T-cell (primary cell): Measurements from ENCODE around the gene COG5. TPM values are rescaled to one million over a fixed set of nuclear protein-coding genes. Genes with fewer than 3 reads are reported as not detected.

Experiments
- ATAC-seq, 4 experiments: fragments of 200-7000 bp in 3 of 4; fragments of 150-1000 bp in 1 of 4; cut with Tn5 transposase; replicated peaks in 1 of 4; 1 replicate in 3 of 4; 2 replicates in 1 of 4; pipeline ENCODE4 v1.10.0; 2021; ENCODE audit warnings: moderate library complexity in 3 of 4, mild to moderate bottlenecking in 2 of 4, moderate number of reproducible peaks in 1 of 4
- CTCF ChIA-PET, 2 donors: fragments of 300-600 bp; sonication (Branson Sonifier 250); formaldehyde crosslinking; loops; one replicate each; lab custom pipeline; 2022; ENCODE audit warnings: antibody characterized with exemption in 2 of 2; lab: Charles Lee
- POLR2A ChIA-PET, 2 donors: fragments of 300-600 bp; sonication (Branson Sonifier 250); formaldehyde crosslinking; loops; one replicate each; lab custom pipeline; 2022; ENCODE audit warnings: antibody characterized with exemption in 2 of 2; lab: Charles Lee
- DNase-seq, 35 experiments: peaks; one replicate each; pipeline versions ENCODE4 v3.0.0 to v3.0.0-alpha.2; 2013 to 2023
- H3K27ac ChIP-seq: one replicate; pipeline ENCODE4 v1.5.1; 2013; ENCODE audit warnings: low read length
- H3K27me3 ChIP-seq, 2 experiments: replicated peaks in 1 of 2; 1 replicate in 1 of 2; 2 replicates in 1 of 2; pipeline versions ENCODE4 v1.6.1 to v1.7.0; 2013; ENCODE audit warnings: low read length in 1 of 2, mixed read lengths in 1 of 2; ENCODE audit not compliant: control insufficient read depth in 2 of 2, insufficient read depth in 2 of 2; ENCODE audit errors: extremely low read depth in 1 of 2
- H3K36me3 ChIP-seq, 2 donors: 1 replicate in 1 of 2; 2 replicates in 1 of 2; pipeline versions ENCODE4 v1.6.1 to v1.7.0; 2013; ENCODE audit warnings: low read length in 1 of 2; ENCODE audit not compliant: control insufficient read depth in 2 of 2, insufficient read depth in 1 of 2; ENCODE audit errors: extremely low read depth in 1 of 2
- H3K4me1 ChIP-seq, 2 experiments: 1 replicate in 1 of 2; 2 replicates in 1 of 2; pipeline versions ENCODE4 v1.6.1 to v1.7.0; 2013; ENCODE audit warnings: low read length in 2 of 2, mixed read lengths in 1 of 2; ENCODE audit not compliant: insufficient read depth in 2 of 2, control insufficient read depth in 1 of 2; ENCODE audit errors: extremely low read depth in 1 of 2
- H3K4me3 ChIP-seq, 2 donors: 1 replicate in 1 of 2; 2 replicates in 1 of 2; pipeline versions ENCODE4 v1.5.1 to v1.7.0; 2013; ENCODE audit warnings: mild to moderate bottlenecking in 2 of 2, low read length in 1 of 2, moderate library complexity in 1 of 2; ENCODE audit not compliant: control insufficient read depth in 1 of 2; ENCODE audit errors: extremely low read depth in 1 of 2
- H3K9me3 ChIP-seq: 2 replicates; pipeline ENCODE4 v1.7.0; 2013
- H3K27ac Mint-ChIP-seq, 2 donors: one replicate each; pipeline ENCODE4 v1.8.0; 2020 to 2021; ENCODE audit warnings: mild to moderate bottlenecking in 2 of 2, mixed read lengths in 2 of 2
- H3K27me3 Mint-ChIP-seq, 2 donors: one replicate each; pipeline ENCODE4 v1.8.0; 2021 to 2022; ENCODE audit warnings: mixed read lengths in 2 of 2
- H3K36me3 Mint-ChIP-seq: one replicate; pipeline ENCODE4 v1.8.0; 2021; ENCODE audit warnings: mixed read lengths
- H3K4me1 Mint-ChIP-seq, 3 donors: one replicate each; pipeline ENCODE4 v1.8.0; 2020 to 2022; ENCODE audit warnings: mixed read lengths in 3 of 3, mild to moderate bottlenecking in 1 of 3
- H3K4me3 Mint-ChIP-seq, 3 donors: one replicate each; pipeline ENCODE4 v1.8.0; 2020 to 2022; ENCODE audit warnings: mild to moderate bottlenecking in 3 of 3, mixed read lengths in 3 of 3, moderate library complexity in 3 of 3
- H3K9me3 Mint-ChIP-seq, 3 donors: one replicate each; pipeline ENCODE4 v1.8.0; 2020 to 2022; ENCODE audit warnings: mixed read lengths in 3 of 3
- WGBS: methylation state at CpG from one replicate; pipeline ENCODE4 v1.1.5; 2013; ENCODE audit warnings: missing lambda C conversion rate; ENCODE audit not compliant: insufficient coverage; 5-methylcytosine and 5-hydroxymethylcytosine counted together
- total RNA-seq, 35 experiments: library from RNA in 6 of 35; stranded (reverse) in 6 of 35; fragments of 120-200 nt in 1 of 35; gene quantifications; one replicate each; pipeline versions ENCODE4 v1.2.1 to v1.2.4 and lab custom pipeline; 2013 to 2026

COG5 gene
- total RNA-seq, 5 donors from 2014 or later (not counting 1 experiment from before 2014, with no cell fraction given): 37.3 to 83.8 (median 55.4) TPM

DNA sequence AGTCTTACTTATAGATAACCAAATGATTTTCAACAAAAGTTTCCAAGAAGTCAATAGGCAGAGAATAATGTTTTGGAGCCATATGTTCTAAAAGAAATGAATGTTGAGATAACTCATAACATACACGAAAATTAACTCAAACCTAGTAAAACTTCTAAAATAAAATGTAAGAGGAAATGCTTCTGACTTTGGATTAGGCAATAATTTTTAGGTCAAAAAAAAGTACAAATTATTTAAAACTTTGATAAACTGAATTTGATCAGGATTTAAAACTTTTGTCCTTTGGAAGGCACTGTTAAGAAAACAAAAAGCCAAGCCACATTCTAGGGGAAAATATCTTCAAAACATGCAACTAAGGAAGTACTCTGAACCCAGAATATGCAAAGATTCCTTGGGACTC is 242.1 kb downstream of the COG5 start:
- H3K4me3 ChIP-seq: no peak overlapping the region
- peaks cover 55% of the 10 kb centered on the region for H3K36me3 Mint-ChIP-seq
- H3K27me3 Mint-ChIP-seq: no peaks in the 10 kb centered on the region
- peaks cover 0 to 4% (median 0%) of the 10 kb centered on the region in 3 donors for H3K4me1 Mint-ChIP-seq
- no peak for DNase-seq
- ChIA-PET POLR2A (no interaction called here), CTCF (no interaction called here)
- no peak for ATAC-seq
- no peak overlapping the region for H3K27ac Mint-ChIP-seq
- no peaks in the 10 kb centered on the region for H3K27me3 ChIP-seq
- H3K9me3 ChIP-seq: no peaks in the 10 kb centered on the region
- no CpG with 5 or more reads among the region's 1 CpG for WGBS
- no peak overlapping the region for H3K27ac ChIP-seq
- H3K4me3 Mint-ChIP-seq: no peak overlapping the region
- no peaks in the 10 kb centered on the region for H3K9me3 Mint-ChIP-seq
- H3K36me3 ChIP-seq: no peaks in the 10 kb centered on the region
- no peaks in the 10 kb centered on the region for H3K4me1 ChIP-seq

DNA sequence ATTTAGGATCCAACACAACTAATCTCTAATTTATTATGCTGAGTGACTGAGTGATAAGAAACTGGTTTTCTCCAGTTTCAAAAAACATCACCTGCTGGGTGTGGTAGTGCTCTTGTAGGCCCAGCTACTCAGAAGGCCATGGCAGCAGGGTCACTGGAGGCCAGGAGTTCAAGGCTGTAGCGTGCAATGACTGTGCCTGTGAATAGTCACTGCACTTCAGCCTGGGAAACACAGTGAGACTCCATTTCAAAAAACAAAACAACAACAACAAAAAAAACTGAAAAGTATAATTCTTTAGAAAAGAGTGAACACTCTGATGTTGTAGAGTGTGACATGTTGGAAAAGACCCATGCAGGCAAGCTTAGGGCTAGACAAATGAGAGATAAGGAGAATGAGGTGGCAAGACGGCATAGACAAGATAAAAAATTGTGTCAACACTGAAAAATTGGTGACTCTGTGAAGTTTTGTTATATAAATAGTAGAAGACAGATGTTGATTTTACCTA is 243.9 kb downstream of the COG5 start:
- no peaks in the 10 kb centered on the region for H3K36me3 ChIP-seq
- ChIA-PET CTCF (no interaction called here), POLR2A (no interaction called here)
- H3K27ac ChIP-seq: no peak overlapping the region
- no peaks in the 10 kb centered on the region for H3K27me3 ChIP-seq
- no peak for ATAC-seq
- Mint-ChIP-seq H3K36me3 (peaks cover 58% of the 10 kb centered on the region), H3K9me3 (no peaks in the 10 kb centered on the region), H3K4me3 (no peak overlapping the region), H3K27me3 (no peaks in the 10 kb centered on the region), H3K27ac (no peak overlapping the region), H3K4me1 (no peaks in the 10 kb centered on the region)
- no peak for DNase-seq
- H3K9me3 ChIP-seq: no peaks in the 10 kb centered on the region
- no peak overlapping the region for H3K4me3 ChIP-seq
- WGBS: 100% methylated on average over 1 of the region's 2 CpGs
- no peaks in the 10 kb centered on the region for H3K4me1 ChIP-seq

DNA sequence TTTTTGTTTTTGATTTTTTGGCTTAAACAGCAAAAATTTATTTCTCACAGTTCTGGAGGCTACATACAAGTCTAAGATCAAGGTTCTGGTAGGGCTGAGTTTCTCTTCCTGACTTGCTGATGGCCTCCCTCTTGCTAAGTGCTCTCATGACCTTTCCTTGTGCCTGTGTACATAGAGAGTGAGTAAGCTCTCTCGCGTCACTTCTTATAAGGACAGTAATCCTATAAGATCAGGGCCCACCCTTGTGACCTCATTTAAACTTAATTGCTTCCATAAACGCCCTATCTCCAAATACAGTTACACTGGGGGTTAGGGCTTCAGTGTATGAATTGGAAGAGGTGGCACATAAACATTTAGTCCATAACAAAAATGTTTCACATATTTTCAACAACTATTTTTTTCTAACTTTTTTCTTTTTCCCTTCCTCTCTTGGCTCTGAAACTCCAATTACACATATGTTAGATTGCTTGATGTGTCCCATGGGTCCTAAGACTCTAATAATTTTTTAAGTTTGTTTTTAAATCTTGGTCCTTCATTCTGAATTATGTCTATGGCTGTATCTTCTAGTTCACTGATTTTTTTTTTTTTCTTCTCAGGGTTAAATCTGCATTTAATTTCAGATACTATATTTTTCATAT is 245.1 kb downstream of the COG5 start:
- Mint-ChIP-seq H3K4me1 (no peaks in the 10 kb centered on the region), H3K9me3 (no peaks in the 10 kb centered on the region), H3K36me3 (peaks cover 59% of the 10 kb centered on the region), H3K27ac (no peak overlapping the region), H3K27me3 (no peaks in the 10 kb centered on the region), H3K4me3 (no peak overlapping the region)
- no peaks in the 10 kb centered on the region for H3K4me1 ChIP-seq
- CTCF ChIA-PET: no interaction called here
- WGBS: no CpG with 5 or more reads among the region's 3 CpGs
- H3K27me3 ChIP-seq: no peaks in the 10 kb centered on the region
- H3K4me3 ChIP-seq: no peak overlapping the region
- no peak for DNase-seq
- ATAC-seq: no peak
- POLR2A ChIA-PET: no interaction called here
- no peak overlapping the region for H3K27ac ChIP-seq
- no peaks in the 10 kb centered on the region for H3K9me3 ChIP-seq
- no peaks in the 10 kb centered on the region for H3K36me3 ChIP-seq

DNA sequence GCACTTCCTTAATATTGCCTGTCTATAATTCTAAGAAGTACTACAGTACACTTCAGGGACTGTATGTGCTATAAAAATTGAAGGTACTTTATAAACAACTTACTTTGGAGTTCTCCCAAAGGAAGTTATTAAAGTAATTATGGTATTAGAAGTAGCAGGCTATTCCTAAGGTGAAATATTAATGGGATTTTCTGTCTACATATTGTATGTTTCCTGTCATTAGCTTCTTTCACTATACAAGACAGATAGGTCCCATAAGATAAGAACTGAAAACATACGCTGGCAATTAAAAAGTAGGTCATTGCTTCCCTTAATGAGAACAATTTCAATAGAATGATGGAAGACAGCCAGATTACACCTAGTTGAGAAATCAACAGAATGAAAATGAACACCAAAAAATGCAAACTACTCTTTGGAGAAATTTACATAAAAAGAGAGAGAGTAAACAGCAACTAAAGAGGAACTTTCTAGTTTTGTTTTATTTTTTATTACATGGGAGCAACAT is 248.0 kb downstream of the COG5 start:
- H3K9me3 Mint-ChIP-seq: no peaks in the 10 kb centered on the region
- no peak overlapping the region for H3K4me3 Mint-ChIP-seq
- Histone ChIP-seq H3K4me1 (no peaks in the 10 kb centered on the region), H3K27me3 (no peaks in the 10 kb centered on the region), H3K27ac (no peak overlapping the region), H3K36me3 (no peaks in the 10 kb centered on the region), H3K4me3 (no peak overlapping the region), H3K9me3 (no peaks in the 10 kb centered on the region)
- no CpG with 5 or more reads among the region's 1 CpG for WGBS
- no peaks in the 10 kb centered on the region for H3K4me1 Mint-ChIP-seq
- ChIA-PET CTCF (no interaction called here), POLR2A (no interaction called here)
- H3K36me3 Mint-ChIP-seq: peaks cover 47% of the 10 kb centered on the region
- ATAC-seq (no peak), DNase-seq (no peak)
- H3K27ac Mint-ChIP-seq: no peak overlapping the region
- H3K27me3 Mint-ChIP-seq: no peaks in the 10 kb centered on the region

DNA sequence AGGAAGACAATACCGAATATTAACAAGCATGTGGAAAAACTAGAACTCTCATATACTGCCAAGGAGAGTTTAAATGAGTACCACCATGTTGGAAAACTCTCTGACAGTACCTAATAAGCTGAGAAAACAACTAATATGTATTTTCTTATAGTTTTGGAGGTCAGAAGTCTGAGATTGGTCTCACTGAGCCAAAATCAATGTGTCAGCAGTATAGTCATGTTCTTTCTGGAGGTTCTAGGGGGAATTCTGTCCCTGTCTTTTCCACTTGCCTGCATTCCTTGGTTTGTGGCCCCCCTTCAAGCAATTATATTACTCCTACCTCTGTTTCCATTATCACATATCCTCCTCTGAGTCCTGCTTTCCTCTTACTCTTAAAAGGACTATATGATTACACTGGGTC is 250.4 kb downstream of the COG5 start:
- no peak overlapping the region for H3K27ac ChIP-seq
- Mint-ChIP-seq H3K4me3 (no peak overlapping the region), H3K27me3 (no peaks in the 10 kb centered on the region), H3K27ac (no peak overlapping the region), H3K9me3 (no peaks in the 10 kb centered on the region), H3K36me3 (peaks cover 29% of the 10 kb centered on the region), H3K4me1 (no peaks in the 10 kb centered on the region)
- no peaks in the 10 kb centered on the region for H3K36me3 ChIP-seq
- ChIA-PET POLR2A (no interaction called here), CTCF (no interaction called here)
- H3K4me3 ChIP-seq: no peak overlapping the region
- no peaks in the 10 kb centered on the region for H3K4me1 ChIP-seq
- no peaks in the 10 kb centered on the region for H3K27me3 ChIP-seq
- no CpG with 5 or more reads among the region's 1 CpG for WGBS
- DNase-seq (no peak), ATAC-seq (no peak)
- no peaks in the 10 kb centered on the region for H3K9me3 ChIP-seq

DNA sequence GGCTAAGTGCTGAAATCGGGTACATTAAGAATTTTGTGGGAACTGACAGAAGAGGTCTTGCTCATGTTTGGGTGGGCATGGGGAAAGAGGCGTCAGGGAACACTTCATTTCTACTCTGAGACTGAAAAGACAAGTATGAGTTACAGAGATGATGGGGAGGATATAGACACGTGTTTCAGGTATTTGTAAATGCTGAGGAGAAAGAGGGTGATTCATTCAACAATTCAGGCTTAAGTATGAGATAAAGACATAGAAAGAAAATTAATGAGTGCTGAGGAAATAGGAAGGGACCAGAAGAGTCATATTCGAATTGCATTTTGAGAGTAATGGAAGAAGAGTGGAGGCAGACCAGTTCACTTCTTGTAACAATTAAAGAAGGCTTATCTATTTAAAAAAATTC is 251.3 kb downstream of the COG5 start:
- 77% methylated on average over 3 of the region's 4 CpGs for WGBS
- Histone ChIP-seq H3K27me3 (no peaks in the 10 kb centered on the region), H3K9me3 (no peaks in the 10 kb centered on the region), H3K4me1 (no peaks in the 10 kb centered on the region), H3K4me3 (no peak overlapping the region), H3K36me3 (no peaks in the 10 kb centered on the region), H3K27ac (no peak overlapping the region)
- no peak for ATAC-seq
- no peak overlapping the region for H3K4me3 Mint-ChIP-seq
- no peaks in the 10 kb centered on the region for H3K4me1 Mint-ChIP-seq
- H3K36me3 Mint-ChIP-seq: peaks cover 29% of the 10 kb centered on the region
- H3K27me3 Mint-ChIP-seq: no peaks in the 10 kb centered on the region
- H3K9me3 Mint-ChIP-seq: no peaks in the 10 kb centered on the region
- ChIA-PET POLR2A (no interaction called here), CTCF (no interaction called here)
- no peak overlapping the region for H3K27ac Mint-ChIP-seq
- no peak for DNase-seq
